Glutamatergic neuron (in vitro differentiated cells): ENCODE data around the gene CSGALNACT2. TPM values are rescaled to one million over a fixed set of nuclear protein-coding genes. Genes with fewer than 3 reads are reported as not detected.
A peak's percentile ranks its signal among the peaks of the same experiment; 100 is the strongest.

ENCODE experiments used
- DNase-seq: peaks from one replicate; pipeline ENCODE4 v3.0.0; 2022
- H3K27ac Mint-ChIP-seq: one replicate; pipeline ENCODE4 v1.8.0; 2020; ENCODE audit warnings: mild to moderate bottlenecking, mixed read lengths, inconsistent platforms; ENCODE audit not compliant: unreplicated experiment
- H3K27me3 Mint-ChIP-seq: one replicate; pipeline ENCODE4 v1.8.0; 2020; ENCODE audit warnings: mild to moderate bottlenecking, moderate library complexity, mixed read lengths, inconsistent platforms; ENCODE audit not compliant: unreplicated experiment
- H3K36me3 Mint-ChIP-seq: one replicate; pipeline ENCODE4 v1.8.0; 2020; ENCODE audit warnings: mild to moderate bottlenecking, mixed read lengths, inconsistent platforms; ENCODE audit not compliant: unreplicated experiment
- H3K4me1 Mint-ChIP-seq: one replicate; pipeline ENCODE4 v1.8.0; 2020; ENCODE audit warnings: mild to moderate bottlenecking, low read depth, mixed read lengths, inconsistent platforms; ENCODE audit not compliant: unreplicated experiment
- H3K4me3 Mint-ChIP-seq: one replicate; pipeline ENCODE4 v1.8.0; 2020; ENCODE audit warnings: mild to moderate bottlenecking, mixed read lengths, inconsistent platforms; ENCODE audit not compliant: unreplicated experiment
- H3K9me3 Mint-ChIP-seq: one replicate; pipeline ENCODE4 v1.8.0; 2020; ENCODE audit warnings: mild to moderate bottlenecking, moderate library complexity, mixed read lengths, inconsistent platforms; ENCODE audit not compliant: unreplicated experiment
- total RNA-seq: library from RNA; stranded (reverse); fragmentation: NEBNext Ultra II Directional; extraction: Animal tissue kit (Norgen Biotek cat#: 25700); gene quantifications from one replicate; pipeline ENCODE4 v1.2.1, GENCODE V29; 2021; ENCODE audit not compliant: unreplicated experiment
- TF ChIP-seq, protein P1 (sequence below): fragments of 200-600 bp; sonication (generic); IDR thresholded peaks from one replicate; pipeline ENCODE4 v1.5.0; 2021; ENCODE audit not compliant: partially characterized antibody, unreplicated experiment

CSGALNACT2 gene
- total RNA-seq, 1 donor from 2014 or later: 28.3 TPM

DNA sequence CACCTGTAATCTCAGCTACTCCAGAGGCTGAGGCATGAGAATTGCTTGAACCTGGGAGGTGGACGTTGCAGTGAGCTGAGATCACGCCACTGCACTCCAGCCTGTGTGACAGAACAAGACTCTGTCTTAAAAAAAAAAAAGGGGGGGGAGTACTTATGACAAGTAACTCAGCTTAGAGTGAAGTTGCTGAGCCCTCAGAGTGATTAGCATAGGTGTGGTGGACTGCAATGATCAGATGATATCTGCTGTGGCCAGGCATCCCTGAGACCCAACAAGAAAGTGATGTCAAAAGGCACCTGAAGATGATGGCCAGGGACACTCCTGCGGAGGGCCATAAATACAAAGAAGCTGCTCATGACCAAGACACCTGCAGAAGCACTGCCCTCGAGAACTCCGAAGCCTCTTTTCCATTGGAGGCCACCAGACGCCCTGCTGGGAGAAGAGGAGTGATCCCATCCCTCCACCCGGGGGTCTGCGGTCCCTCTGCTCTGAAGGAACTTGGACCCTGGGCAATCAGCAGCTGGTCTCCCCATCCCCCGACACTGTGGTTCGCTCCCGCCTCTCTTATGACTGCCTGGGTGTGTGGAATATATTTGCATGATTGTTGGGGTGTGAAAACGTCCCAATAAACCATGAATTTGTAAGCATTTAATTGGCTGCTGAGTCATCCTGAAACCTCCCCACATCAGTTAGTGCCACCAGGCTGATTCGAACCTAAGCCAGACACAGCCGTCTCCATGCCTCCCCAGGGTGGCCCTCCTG, 82.6 kb downstream of the CSGALNACT2 start:
- no peak overlapping the region for H3K4me3 Mint-ChIP-seq
- H3K4me1 Mint-ChIP-seq: peaks cover 33% of the 10 kb centered on the region
- peaks cover 16% of the 10 kb centered on the region for H3K27me3 Mint-ChIP-seq
- peak; percentile 10 for DNase-seq
- peaks cover 7% of the 10 kb centered on the region for H3K9me3 Mint-ChIP-seq
- no peak overlapping the region for H3K27ac Mint-ChIP-seq
- TF ChIP-seq, protein P1, sequence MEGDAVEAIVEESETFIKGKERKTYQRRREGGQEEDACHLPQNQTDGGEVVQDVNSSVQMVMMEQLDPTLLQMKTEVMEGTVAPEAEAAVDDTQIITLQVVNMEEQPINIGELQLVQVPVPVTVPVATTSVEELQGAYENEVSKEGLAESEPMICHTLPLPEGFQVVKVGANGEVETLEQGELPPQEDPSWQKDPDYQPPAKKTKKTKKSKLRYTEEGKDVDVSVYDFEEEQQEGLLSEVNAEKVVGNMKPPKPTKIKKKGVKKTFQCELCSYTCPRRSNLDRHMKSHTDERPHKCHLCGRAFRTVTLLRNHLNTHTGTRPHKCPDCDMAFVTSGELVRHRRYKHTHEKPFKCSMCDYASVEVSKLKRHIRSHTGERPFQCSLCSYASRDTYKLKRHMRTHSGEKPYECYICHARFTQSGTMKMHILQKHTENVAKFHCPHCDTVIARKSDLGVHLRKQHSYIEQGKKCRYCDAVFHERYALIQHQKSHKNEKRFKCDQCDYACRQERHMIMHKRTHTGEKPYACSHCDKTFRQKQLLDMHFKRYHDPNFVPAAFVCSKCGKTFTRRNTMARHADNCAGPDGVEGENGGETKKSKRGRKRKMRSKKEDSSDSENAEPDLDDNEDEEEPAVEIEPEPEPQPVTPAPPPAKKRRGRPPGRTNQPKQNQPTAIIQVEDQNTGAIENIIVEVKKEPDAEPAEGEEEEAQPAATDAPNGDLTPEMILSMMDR: no peak
- H3K36me3 Mint-ChIP-seq: no peaks in the 10 kb centered on the region

DNA sequence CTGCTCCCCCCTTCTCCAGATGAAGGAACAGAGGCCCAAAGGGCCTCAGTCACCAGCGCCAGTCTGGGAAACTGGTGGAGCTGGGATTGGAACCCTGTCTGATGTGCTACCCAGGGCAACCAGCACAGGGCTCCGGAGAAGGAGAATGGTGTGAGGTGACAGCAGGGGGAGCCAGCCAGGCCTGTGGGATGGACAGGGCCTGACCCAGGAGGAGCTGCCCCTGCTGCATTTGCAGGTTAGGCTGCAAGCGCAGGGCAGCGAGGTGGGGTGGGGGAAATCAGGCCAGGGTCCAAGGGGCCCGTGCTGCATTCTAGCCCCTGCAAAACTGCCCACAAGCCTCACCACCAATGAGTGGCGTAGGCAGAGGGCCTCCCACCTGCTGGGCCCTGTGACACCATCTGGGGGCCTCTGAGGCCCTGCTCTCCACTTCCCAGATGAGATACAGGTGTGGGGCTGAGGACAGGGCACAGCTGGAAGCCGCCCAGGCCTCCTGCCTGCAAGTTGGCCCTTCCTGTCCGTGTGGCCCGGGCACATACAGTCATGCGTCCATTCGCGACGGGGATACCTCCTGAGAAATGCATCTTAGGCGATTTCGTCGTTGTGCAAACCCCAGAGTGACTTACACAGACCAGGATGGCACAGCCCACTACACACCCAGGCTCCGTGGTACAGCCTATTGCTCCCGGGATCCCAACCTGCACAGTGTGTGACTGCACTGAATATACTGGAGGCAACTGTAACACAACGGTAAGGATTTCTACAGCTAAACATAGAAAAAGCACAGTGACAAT, 83.4 kb downstream of the CSGALNACT2 start:
- H3K27ac Mint-ChIP-seq: peak overlapping the region; percentile 73
- H3K4me3 Mint-ChIP-seq: peak overlapping the region; percentile 46
- peaks cover 35% of the 10 kb centered on the region for H3K4me1 Mint-ChIP-seq
- H3K9me3 Mint-ChIP-seq: peaks cover 7% of the 10 kb centered on the region
- H3K27me3 Mint-ChIP-seq: peaks cover 17% of the 10 kb centered on the region
- TF ChIP-seq, protein P1: no peak
- H3K36me3 Mint-ChIP-seq: no peaks in the 10 kb centered on the region
- DNase-seq: peak; percentile 65

DNA sequence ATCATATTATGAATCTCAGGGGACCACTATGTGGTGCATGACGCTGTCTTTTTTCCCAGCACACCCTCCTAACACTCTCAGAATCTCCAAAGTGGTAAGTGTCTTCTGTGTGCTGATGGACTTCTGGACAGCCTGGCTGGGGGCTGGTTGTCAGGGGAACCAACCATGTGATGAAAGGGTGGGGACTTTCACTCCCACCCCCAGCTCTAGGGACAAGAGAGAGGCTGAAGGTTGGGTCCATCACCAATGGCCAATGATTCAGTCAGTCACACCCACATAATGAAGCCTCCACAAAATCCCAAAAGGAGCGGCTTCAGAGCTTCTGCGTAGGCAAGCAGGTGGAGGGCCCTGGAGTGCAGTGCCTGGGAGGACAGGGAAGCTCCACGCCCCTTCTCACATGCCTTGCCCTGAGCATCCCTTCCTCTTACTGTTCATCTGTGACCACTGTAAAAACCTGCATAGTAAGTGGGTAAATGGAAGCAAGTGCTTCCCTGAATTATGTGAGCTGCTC, 84.0 kb downstream of the CSGALNACT2 start:
- Mint-ChIP-seq H3K9me3 (peaks cover 7% of the 10 kb centered on the region), H3K36me3 (no peaks in the 10 kb centered on the region), H3K4me3 (no peak overlapping the region), H3K4me1 (peaks cover 37% of the 10 kb centered on the region), H3K27me3 (peaks cover 18% of the 10 kb centered on the region), H3K27ac (peak overlapping the region; percentile 73)
- TF ChIP-seq, protein P1: no peak
- peak; percentile 28 for DNase-seq

DNA sequence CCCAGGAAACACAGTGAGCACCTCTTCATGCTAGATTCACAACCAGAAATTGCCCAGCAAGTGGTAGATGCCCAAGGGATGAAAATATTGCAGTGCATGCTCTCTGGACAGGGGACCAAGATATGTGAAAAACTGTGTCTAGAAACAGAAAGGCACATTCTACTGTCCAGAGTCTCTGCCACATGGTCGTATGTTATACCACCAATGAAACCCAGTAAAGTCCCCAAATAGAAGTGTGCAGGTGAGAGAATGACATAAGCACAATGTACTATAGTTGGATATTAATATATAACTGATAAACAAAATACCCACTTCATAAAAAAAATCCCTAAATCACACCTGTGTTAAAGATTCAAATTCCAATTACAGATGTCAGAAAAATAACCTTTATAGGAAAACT, 84.8 kb downstream of the CSGALNACT2 start:
- Mint-ChIP-seq H3K27me3 (peaks cover 17% of the 10 kb centered on the region), H3K9me3 (peaks cover 3% of the 10 kb centered on the region), H3K27ac (no peak overlapping the region), H3K4me1 (peaks cover 33% of the 10 kb centered on the region), H3K4me3 (no peak overlapping the region), H3K36me3 (no peaks in the 10 kb centered on the region)
- DNase-seq: peak; percentile 5
- TF ChIP-seq, protein P1: no peak

DNA sequence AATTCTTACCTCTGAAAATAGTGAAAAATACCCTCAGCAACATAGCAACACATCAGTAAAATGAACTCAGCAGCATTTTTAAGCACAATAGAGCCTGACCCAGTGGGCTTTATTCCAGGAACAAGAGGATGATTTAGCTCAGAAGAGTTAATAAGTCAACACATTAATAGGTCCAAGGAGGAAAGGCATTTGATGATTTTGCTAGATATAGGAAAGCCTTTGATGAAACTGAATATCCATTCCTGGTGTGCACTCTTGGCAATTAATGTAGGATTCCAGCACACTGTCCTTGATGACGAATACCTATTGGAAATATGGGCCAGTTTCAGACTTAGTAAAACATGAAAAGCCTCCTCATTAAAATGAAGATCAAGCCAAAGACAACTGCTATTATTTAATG, 86.1 kb downstream of the CSGALNACT2 start:
- Mint-ChIP-seq H3K27me3 (peaks cover 22% of the 10 kb centered on the region), H3K27ac (no peak overlapping the region), H3K4me3 (no peak overlapping the region), H3K9me3 (no peaks in the 10 kb centered on the region), H3K36me3 (no peaks in the 10 kb centered on the region), H3K4me1 (peaks cover 26% of the 10 kb centered on the region)
- no peak for DNase-seq
- TF ChIP-seq, protein P1: no peak
